Activated CD4-positive, alpha-beta T cell treated with anti-CD3 and anti-CD28 coated beads, Interleukin-10, Interleukin-2, amounts not matched to agents 100 ng/mL and 50 ng/mL, durations not matched to agents 16 hours and 8 hours (primary cell): ENCODE measurements around the gene TEC.

ENCODE experiments used
- DNase-seq: peaks from one replicate; pipeline ENCODE4 v3.0.0-alpha.2; 2020

Gene TEC

GRCh38 chr4:48153791-48154550 is 115.7 kb downstream of the TEC start:
- no peak for DNase-seq

DNA sequence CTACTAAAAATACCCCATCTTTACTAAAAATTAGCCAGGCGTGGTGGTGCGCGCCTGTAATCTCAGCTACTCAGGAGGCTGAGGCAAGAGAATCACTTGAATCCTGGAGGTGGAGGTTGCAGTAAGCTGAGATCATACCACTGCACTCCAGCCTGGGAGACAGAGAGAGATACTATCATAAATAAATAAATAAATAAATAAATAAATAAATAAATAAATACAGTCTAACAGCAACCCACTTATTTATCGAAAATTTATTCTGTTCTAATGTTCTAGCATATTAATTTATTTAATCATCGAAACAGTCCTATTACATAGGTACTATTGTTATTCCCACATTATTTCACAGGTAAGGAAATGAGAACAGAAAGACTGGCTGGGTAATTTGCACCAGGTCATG is 117.4 kb downstream of the TEC start:
- DNase-seq: no peak

- no peak for DNase-seq
Observed at GRCh38 chr4:48149827-48150370, 119.7 kb downstream of the TEC start.

- no peak for DNase-seq
Observed at GRCh38 chr4:48147621-48148020, 122.0 kb downstream of the TEC start.

DNA sequence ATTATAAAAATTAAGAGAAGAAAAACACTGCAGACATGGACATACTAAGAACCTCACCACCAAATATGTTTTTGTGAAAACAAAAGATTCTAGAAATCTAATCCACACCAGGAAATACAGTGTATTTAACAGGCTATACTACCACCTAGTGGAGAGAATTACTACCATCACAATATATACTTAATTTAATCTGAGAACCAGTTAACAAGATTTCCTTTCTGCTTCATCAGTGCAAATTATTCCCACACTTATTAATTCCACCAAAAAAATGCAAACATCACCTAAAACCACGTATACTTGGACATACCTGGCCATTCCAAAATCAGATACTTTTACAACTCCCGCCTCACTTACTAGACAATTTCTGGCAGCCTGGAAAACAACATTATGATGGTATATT is 128.6 kb downstream of the TEC start:
- DNase-seq: peak; percentile 52

DNA sequence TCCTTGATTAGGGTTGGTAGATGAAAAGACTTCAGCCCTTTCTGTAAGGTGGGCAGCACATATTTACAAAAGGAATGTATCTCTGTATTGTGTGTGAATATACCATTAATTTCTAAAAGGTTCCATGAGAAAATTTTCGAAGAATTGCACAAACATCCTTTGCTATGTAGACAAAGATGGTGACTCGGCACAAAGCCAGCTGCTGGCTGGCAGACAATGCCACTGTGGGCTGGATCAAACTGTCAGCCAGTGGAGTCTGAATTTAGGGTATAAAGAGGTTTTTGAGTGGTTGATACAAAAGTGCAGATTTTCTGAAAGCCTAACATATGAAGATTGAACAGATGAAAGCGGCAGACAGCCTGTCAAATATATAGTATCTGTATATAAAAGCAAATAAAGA is 129.9 kb downstream of the TEC start:
- no peak for DNase-seq

GRCh38 chr4:48138936-48139335 is 130.7 kb downstream of the TEC start:
- peak; percentile 36 for DNase-seq

DNA sequence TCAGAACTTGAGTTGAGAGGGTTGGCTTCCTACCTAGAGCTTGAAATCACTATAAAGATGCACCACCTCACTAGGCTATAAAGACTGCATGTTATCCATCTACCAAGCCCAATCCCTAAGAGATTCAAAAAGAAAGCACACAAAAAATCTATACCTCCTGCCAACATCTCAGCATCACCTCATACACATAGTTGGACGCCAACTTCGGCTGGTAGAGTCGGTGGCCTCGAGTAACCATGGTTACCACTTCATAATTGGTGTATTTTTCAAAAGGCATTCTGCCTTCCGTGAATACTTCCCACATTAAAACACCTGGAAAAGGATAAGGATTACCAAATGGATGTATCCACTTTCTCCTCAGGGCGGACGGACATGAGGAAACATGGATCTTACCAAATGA is 131.1 kb downstream of the TEC start:
- DNase-seq: no peak

DNA sequence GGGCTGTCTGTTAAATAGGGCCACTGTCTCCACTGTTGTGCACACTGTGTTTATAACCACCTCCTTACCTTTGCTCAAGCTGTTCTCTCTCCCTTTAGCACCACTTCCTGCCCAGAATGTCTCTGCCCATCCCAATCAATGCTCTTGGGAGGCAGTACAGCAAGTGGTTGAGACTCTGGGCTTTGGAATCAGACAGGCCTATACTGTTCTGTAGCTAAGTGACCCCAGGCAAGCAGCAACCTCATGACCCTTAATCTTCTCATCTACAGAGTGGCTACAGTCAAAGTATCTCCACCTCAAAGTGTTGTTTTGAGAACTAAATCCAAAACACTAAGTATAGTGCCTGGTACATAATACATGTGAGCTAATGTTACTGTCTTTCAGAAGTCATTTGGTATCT is 131.8 kb downstream of the TEC start:
- DNase-seq: no peak

DNA sequence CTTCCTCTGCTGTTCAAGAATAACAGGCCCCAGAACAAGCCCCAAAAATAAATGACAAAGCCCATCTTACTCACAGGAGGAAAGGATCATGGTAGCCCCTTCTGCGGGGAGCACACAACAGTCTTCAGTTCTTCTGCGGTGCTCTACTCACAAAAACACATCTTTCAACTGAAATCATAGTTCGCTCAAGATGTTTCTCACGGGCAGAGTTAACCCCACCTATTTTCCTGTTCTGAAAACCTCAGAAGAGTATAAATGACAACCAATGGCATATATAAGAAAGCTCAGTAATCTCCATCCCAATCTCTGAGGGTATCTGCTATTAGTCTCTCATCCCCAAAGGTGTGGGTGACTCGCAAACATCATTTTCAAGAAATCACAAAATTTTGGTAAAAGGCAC is 135.6 kb downstream of the TEC start, which contains the start of gene TXK:
Gene TXK (minus strand): TSS at position 170 of the 400 bp plus-strand sequence. CDS start 80 bp downstream, at position 90.
- DNase-seq: peak; percentile 29

- DNase-seq: no peak
Observed at GRCh38 chr4:48133669-48134068, 136.0 kb downstream of the TEC start.

GRCh38 chr4:48131736-48132135 is 137.9 kb downstream of the TEC start:
- DNase-seq: no peak

- DNase-seq: no peak
Observed at GRCh38 chr4:48130100-48130499, 139.5 kb downstream of the TEC start.

DNA sequence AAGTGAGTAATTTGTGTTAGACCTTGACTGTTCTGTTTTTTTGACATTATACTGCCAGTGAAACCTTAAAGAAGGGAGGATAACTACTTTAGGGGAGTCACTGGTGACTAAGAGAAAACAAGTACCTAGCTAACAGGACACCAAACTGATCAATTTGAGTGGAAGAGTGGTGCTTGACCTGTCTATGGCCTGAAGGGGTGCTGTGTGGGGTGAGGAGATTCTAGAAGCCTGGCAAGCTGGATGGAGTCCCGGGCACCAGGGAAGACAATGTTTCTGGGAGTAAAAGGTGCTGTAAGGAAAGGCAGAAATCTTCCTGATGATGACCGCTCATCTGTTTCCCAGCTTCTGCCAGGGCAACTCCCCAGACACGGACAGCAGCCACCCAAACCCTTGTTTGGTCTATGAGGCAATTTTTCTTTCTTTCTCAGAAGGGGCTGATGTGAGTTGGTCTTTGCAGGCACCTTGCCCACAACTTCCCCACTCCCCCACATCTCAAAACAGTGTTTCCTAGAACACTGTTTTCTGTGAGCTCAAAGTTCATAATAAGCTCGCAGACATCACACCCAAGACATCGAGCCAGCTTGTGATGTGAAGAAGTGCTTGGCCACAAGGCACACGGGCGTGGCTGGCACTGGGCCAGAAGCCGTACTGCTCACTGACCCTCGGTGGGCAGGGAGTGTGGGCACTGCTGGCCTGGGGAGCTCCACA is 140.2 kb downstream of the TEC start:
- DNase-seq: peak; percentile 66

DNA sequence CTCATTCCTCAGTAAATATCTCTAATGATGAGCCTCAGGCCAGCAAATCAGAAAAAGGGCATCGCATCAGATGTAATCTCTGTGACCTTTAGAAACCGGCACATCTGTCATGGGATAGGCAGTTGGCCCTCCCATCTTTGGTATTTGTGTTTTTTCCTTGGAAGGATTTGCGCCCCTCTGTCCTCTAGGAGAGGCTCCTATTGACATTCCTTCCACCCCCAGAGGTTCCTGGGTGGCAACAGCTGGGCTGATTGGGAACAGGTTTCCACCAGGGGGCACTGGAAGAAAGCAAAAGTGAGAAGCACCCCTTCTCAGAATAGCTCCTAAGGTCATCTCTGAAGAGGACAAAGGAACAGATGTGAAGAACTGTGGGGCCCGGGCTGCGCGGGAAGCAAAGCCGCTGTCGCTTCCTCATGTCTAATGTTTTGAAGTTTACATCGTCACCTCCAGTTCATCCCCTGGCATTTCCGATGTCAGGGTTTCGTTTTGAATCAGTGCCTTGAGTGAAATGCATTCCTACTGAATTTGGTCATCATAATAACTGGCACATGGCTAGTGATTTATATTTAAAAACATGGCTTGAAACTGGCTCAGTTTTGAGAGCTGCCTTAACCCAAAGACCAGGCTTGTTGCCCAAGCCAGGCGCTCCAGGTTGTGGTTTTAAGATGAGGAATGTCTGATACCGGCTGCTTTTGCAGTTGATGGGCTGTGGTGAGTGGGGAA is 141.8 kb downstream of the TEC start:
- DNase-seq: peak; percentile 93

GRCh38 chr4:48127231-48127630 is 142.4 kb downstream of the TEC start:
- DNase-seq: no peak

DNA sequence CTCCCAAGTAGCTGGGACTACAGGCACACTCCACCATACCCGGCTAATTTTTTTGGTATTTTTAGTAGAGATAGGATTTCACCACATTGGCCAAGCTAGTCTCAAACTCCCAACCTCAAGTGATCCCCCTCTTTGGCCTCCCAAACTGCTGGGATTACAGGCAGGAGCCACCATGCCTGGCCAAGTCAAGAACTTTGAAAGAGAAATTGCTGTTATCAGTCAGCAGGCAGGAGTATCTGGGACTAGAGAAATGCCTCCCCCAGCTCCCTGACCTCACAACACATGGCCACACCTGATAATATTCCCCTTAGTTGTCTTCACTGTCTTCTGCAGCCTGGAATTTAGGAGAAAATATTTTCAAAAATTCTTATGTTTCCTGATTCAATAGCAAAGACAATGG is 143.0 kb downstream of the TEC start:
- no peak for DNase-seq

- DNase-seq: no peak
Observed at GRCh38 chr4:48124870-48125269, 144.8 kb downstream of the TEC start.

- DNase-seq: no peak
Observed at GRCh38 chr4:48122756-48123155, 146.9 kb downstream of the TEC start.

GRCh38 chr4:48121180-48121579 is 148.5 kb downstream of the TEC start:
- no peak for DNase-seq

- DNase-seq: no peak
Observed at GRCh38 chr4:48120132-48120531, 149.5 kb downstream of the TEC start.

DNA sequence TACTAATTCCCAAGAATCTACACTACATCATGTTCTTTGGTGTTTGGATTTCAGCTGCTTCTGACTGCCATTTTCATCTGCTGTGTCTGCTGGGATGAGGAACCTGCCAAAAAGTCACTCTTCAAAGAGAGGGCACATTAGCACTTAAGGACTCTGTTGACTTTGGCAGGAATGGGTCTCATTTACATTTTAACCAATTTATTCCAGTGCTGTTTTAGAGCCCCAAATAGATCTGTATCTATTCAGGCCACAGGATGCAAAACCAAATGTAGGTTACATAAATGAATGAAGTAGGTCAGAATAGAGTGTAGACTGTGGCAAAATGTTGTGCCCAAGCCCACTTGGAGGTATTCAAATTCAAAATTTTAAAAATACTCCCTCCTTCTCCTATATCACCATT is 150.0 kb downstream of the TEC start:
- DNase-seq: no peak

- no peak for DNase-seq
Observed at GRCh38 chr4:48118081-48118480, 151.6 kb downstream of the TEC start.

DNA sequence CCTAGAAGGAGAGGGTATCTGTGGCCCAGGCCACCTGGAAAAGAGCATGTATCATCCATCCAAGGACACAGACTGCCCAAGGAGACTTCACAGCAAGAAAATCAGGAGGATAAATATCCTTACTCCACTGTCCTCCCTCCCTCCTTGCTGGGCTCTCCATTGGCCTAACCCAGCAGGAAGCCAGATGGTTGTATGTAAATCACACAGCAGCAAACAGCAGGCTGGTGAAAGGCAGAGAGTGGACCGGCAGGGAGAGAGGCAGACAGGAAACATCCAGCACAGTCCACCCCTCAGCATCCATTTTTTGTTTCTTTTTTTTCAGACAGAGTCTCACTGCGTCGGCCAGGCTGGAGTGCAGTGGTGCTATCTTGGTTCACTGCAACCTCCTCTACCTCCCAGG is 153.1 kb downstream of the TEC start:
- DNase-seq: no peak
